GM21529 (cell line): ENCODE data around the gene FAM193A.
"Not testable (repeated sequence)": the region's sequence is repeated elsewhere in the genome, so short reads cannot be mapped to it uniquely, and the experiment has no call there.

Source experiments
- ATAC-seq: cut with Tn5 transposase; IDR thresholded peaks from one replicate; pipeline ENCODE4 v1.9.1; 2021; ENCODE audit not compliant: unreplicated experiment

The FAM193A gene

GRCh38 chr4:2515830-2516550 lies 20.5 kb upstream of the FAM193A start:
- ATAC-seq = no peak

- no peak for ATAC-seq
Observed at GRCh38 chr4:2516635-2517034, 19.8 kb upstream of the FAM193A start.

- no peak for ATAC-seq
Observed at GRCh38 chr4:2526559-2526958, 9.9 kb upstream of the FAM193A start.

GRCh38 chr4:2534904-2535375 lies 1.5 kb upstream of the FAM193A start:
- no peak for ATAC-seq

- peak; percentile 10 for ATAC-seq
Observed at GRCh38 chr4:2535376-2536192, 863 bp upstream of the FAM193A start.

- ATAC-seq = peak; percentile 29
Observed at GRCh38 chr4:2537011-2537830, 774 bp downstream of the FAM193A start.

GRCh38 chr4:2543580-2544191 lies 7.2 kb downstream of the FAM193A start:
- not testable (repeated sequence) for ATAC-seq

- ATAC-seq = no peak
Observed at GRCh38 chr4:2545321-2546013, 9.0 kb downstream of the FAM193A start.

GRCh38 chr4:2546286-2546823 lies 9.9 kb downstream of the FAM193A start:
- no peak for ATAC-seq

- not testable (repeated sequence) for ATAC-seq
Observed at GRCh38 chr4:2546961-2547691, 10.7 kb downstream of the FAM193A start.

GRCh38 chr4:2551118-2551517 lies 14.7 kb downstream of the FAM193A start:
- ATAC-seq = no peak

- ATAC-seq = no peak
Observed at GRCh38 chr4:2552806-2553205, 16.4 kb downstream of the FAM193A start.

GRCh38 chr4:2558301-2558700 lies 21.9 kb downstream of the FAM193A start:
- ATAC-seq = no peak

- ATAC-seq = no peak
Observed at GRCh38 chr4:2560167-2560566, 23.7 kb downstream of the FAM193A start.

- ATAC-seq = no peak
Observed at GRCh38 chr4:2565533-2565932, 29.1 kb downstream of the FAM193A start.

GRCh38 chr4:2570036-2570435 lies 33.6 kb downstream of the FAM193A start:
- no peak for ATAC-seq

GRCh38 chr4:2570551-2571222 lies 34.2 kb downstream of the FAM193A start:
- ATAC-seq = peak; percentile 81

- no peak for ATAC-seq
Observed at GRCh38 chr4:2572076-2572475, 35.6 kb downstream of the FAM193A start.

GRCh38 chr4:2572866-2573265 lies 36.4 kb downstream of the FAM193A start:
- no peak for ATAC-seq
